Stimulated activated CD8-positive, alpha-beta memory T cell treated with anti-CD3 and anti-CD28 coated beads, Interleukin-4, amount 100 ng/mL, for 1 hour (primary cell): ENCODE measurements around the gene MPP3.

Experiments
- DNase-seq, 2 donors: peaks; one replicate each; pipeline ENCODE4 v3.0.0-alpha.2; 2020; ENCODE audit warnings: low read depth in 2 of 2, low spot score in 1 of 2

MPP3 gene

GRCh38 chr17:43754947-43755346 lies 78.0 kb downstream of the MPP3 start:
- no peak for DNase-seq

GRCh38 chr17:43753493-43754129 lies 79.3 kb downstream of the MPP3 start:
- no peak for DNase-seq
